Esophagus squamous epithelium (tissue), 5 donors: Measurements from ENCODE around the gene CERS1. TPM values are rescaled to one million over a fixed set of nuclear protein-coding genes. Genes with fewer than 3 reads are reported as not detected.

Experiments
- DNase-seq: peaks from one replicate; lab custom pipeline; 2025; lab: John Stamatoyannopoulos, UW
- H3K27ac ChIP-seq, 4 donors: fragments of 200-600 bp; sonication (generic); one replicate each; pipeline ENCODE4 v1.5.1; 2016 to 2019; ENCODE audit warnings: mild to moderate bottlenecking in 1 of 4
- H3K27me3 ChIP-seq, 4 donors: fragments of 200-600 bp; sonication (generic); 1 replicate in 3 of 4; 2 replicates in 1 of 4; pipeline versions ENCODE4 v1.5.1 to v1.6.0; 2017 to 2021; ENCODE audit warnings: antibody characterized with exemption in 1 of 4
- H3K36me3 ChIP-seq, 3 donors: fragments of 200-600 bp; sonication (generic); one replicate each; pipeline ENCODE4 v1.5.1; 2016 to 2019
- H3K4me1 ChIP-seq, 3 donors: fragments of 200-600 bp; sonication (generic); one replicate each; pipeline ENCODE4 v1.5.1; 2017 to 2019
- H3K4me3 ChIP-seq, 4 donors: fragments of 200-600 bp; sonication (generic); 1 replicate in 3 of 4; 2 replicates in 1 of 4; pipeline ENCODE4 v1.5.1; 2016 to 2019; ENCODE audit warnings: mild to moderate bottlenecking in 2 of 4, moderate library complexity in 1 of 4
- H3K9me3 ChIP-seq, 3 donors: fragments of 200-600 bp; sonication (generic); one replicate each; pipeline ENCODE4 v1.5.1; 2016 to 2019
- CTCF ChIP-seq, 6 experiments: fragments of 450-650 bp in 4 of 6; fragments of 200-600 bp in 2 of 6; sonication (generic) in 2 of 6; IDR thresholded peaks; one replicate each; pipeline ENCODE4 v1.5.1; 2016 to 2019; ENCODE audit warnings: antibody characterized with exemption in 6 of 6, mild to moderate bottlenecking in 4 of 6, moderate library complexity in 4 of 6
- POLR2A ChIP-seq, 4 donors: fragments of 450-650 bp; IDR thresholded peaks; one replicate each; pipeline ENCODE4 v1.6.1; 2017; ENCODE audit warnings: antibody characterized with exemption in 4 of 4, mild to moderate bottlenecking in 4 of 4, moderate library complexity in 3 of 4
- WGBS, 2 donors: methylation state at CpG; one replicate each; pipeline ENCODE4 v1.1.5; 2018; 5-methylcytosine and 5-hydroxymethylcytosine counted together
- intact Hi-C: fragments of 100-400 bp; cut with DNase I; formaldehyde crosslinking; loops from one replicate; pipeline ENCODE4 v1.15.0; 2022
- total RNA-seq, 4 donors: library from RNA; depleted of rRNA; stranded (reverse); fragments of >200 nt; gene quantifications; one replicate each; pipeline ENCODE4 v1.1.0, GENCODE V29; 2016
- donor health status: DM: yes; HTN: yes; CAD: no.

Gene CERS1
- total RNA-seq, 4 donors from 2014 or later: 0.76 TPM; not detected in 3

GRCh38 chr19:18910801-18911436, 15.0 kb upstream of the CERS1 start:
- WGBS, 2 donors: 95% methylated on average over 13 of the region's 19 CpGs; no CpG with 5 or more reads in 1 of the 2 donors
- Histone ChIP-seq H3K9me3 (no peaks in the 10 kb centered on the region), H3K4me1 (peaks cover 0 to 11% (median 4%) of the 10 kb centered on the region in 3 donors), H3K36me3 (peaks cover 9 to 100% (median 27%) of the 10 kb centered on the region in 3 donors), H3K27ac (no peak overlapping the region), H3K4me3 (no peak overlapping the region), H3K27me3 (no peaks in the 10 kb centered on the region)
- intact Hi-C loops: no loop called here
- TF ChIP-seq POLR2A (IDR thresholded peaks at IDR 0.05): no peak
- TF ChIP-seq CTCF (IDR thresholded peaks at IDR 0.05): no peak
- no peak for DNase-seq

GRCh38 chr19:18910010-18910409, 14.1 kb upstream of the CERS1 start:
- no peaks in the 10 kb centered on the region for H3K9me3 ChIP-seq
- no peak for DNase-seq
- H3K27ac ChIP-seq: no peak overlapping the region
- no peaks in the 10 kb centered on the region for H3K27me3 ChIP-seq
- no peak for TF ChIP-seq CTCF (IDR thresholded peaks at IDR 0.05)
- no peak for TF ChIP-seq POLR2A (IDR thresholded peaks at IDR 0.05)
- peaks cover 9 to 100% (median 22%) of the 10 kb centered on the region in 3 donors for H3K36me3 ChIP-seq
- WGBS, 2 donors: 95 to 100% methylated on average over 3 to 6 of the region's 10 CpGs
- no peak overlapping the region for H3K4me3 ChIP-seq
- intact Hi-C loops: no loop called here
- peaks cover 0 to 4% (median 2%) of the 10 kb centered on the region in 3 donors for H3K4me1 ChIP-seq

GRCh38 chr19:18908917-18909619, 13.1 kb upstream of the CERS1 start:
- no peaks in the 10 kb centered on the region for H3K9me3 ChIP-seq
- TF ChIP-seq POLR2A (IDR thresholded peaks at IDR 0.05) (no peak), CTCF (IDR thresholded peaks at IDR 0.05) (no peak)
- no peak overlapping the region for H3K27ac ChIP-seq
- WGBS, 2 donors: 86 to 90% methylated on average over 10 to 13 of the region's 17 CpGs
- no peak for DNase-seq
- H3K27me3 ChIP-seq: no peaks in the 10 kb centered on the region
- no peak overlapping the region for H3K4me3 ChIP-seq
- intact Hi-C loops: no loop called here
- H3K4me1 ChIP-seq: peaks cover 0 to 4% (median 0%) of the 10 kb centered on the region in 3 donors
- peaks cover 9 to 100% (median 18%) of the 10 kb centered on the region in 3 donors for H3K36me3 ChIP-seq

- intact Hi-C loops: no loop called here
- Histone ChIP-seq H3K27ac (no peak overlapping the region), H3K36me3 (peaks cover 9 to 97% (median 11%) of the 10 kb centered on the region in 3 donors), H3K4me1 (no peaks in the 10 kb centered on the region), H3K27me3 (no peaks in the 10 kb centered on the region), H3K4me3 (no peak overlapping the region), H3K9me3 (no peaks in the 10 kb centered on the region)
- TF ChIP-seq CTCF (IDR thresholded peaks at IDR 0.05): no peak
- TF ChIP-seq POLR2A (IDR thresholded peaks at IDR 0.05): no peak
- 58 to 84% methylated on average over 8 to 9 of the region's 36 CpGs for WGBS, 2 donors
- no peak for DNase-seq
Observed at GRCh38 chr19:18906605-18907519, 10.9 kb upstream of the CERS1 start.
